Pulmonary artery endothelial cell (primary cell): ENCODE results near the gene KIT. TPM values are rescaled to one million over a fixed set of nuclear protein-coding genes. Genes with fewer than 3 reads are reported as not detected.

Experiments used
- DNase-seq: peaks from one replicate; pipeline ENCODE4 v3.0.0-alpha.2; 2011; ENCODE audit warnings: low read depth, low spot score
- total RNA-seq: library from RNA; depleted of rRNA; stranded (reverse); fragments of >200 nt; gene quantifications from 2 replicates; pipeline ENCODE4 v1.2.3, GENCODE V29; 2014

Gene KIT
- total RNA-seq, 1 donor from 2014 or later = 41.7 TPM

GRCh38 chr4:54700986-54701385 lies 43.2 kb downstream of the KIT start:
- DNase-seq = no peak

GRCh38 chr4:54703182-54703581 lies 45.4 kb downstream of the KIT start:
- no peak for DNase-seq

DNA sequence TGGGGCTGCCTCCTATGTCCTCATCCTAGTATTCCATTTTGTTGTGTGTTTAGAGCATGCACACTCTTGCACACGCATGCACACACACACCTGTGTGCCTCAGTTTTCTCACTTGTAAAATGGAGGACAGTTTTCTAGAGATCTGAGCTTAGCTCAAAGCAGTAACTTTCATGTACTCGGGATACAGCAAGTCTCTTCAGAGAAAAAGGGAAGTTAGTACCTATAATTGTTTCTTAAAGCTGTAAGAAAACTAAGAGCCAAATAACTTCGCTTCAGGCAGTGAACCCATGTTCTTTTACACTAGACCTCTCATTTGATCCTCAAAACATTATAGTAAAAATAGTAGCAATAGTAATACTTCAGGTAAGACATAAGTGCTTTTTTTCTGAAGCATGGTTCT lies 49.6 kb downstream of the KIT start:
- no peak for DNase-seq

GRCh38 chr4:54708339-54709279 lies 50.9 kb downstream of the KIT start:
- no peak for DNase-seq

- DNase-seq = no peak
Measured at GRCh38 chr4:54709400-54709799, 51.6 kb downstream of the KIT start.

GRCh38 chr4:54712206-54712605 lies 54.4 kb downstream of the KIT start:
- DNase-seq = no peak

GRCh38 chr4:54714631-54715030 lies 56.9 kb downstream of the KIT start:
- no peak for DNase-seq

DNA sequence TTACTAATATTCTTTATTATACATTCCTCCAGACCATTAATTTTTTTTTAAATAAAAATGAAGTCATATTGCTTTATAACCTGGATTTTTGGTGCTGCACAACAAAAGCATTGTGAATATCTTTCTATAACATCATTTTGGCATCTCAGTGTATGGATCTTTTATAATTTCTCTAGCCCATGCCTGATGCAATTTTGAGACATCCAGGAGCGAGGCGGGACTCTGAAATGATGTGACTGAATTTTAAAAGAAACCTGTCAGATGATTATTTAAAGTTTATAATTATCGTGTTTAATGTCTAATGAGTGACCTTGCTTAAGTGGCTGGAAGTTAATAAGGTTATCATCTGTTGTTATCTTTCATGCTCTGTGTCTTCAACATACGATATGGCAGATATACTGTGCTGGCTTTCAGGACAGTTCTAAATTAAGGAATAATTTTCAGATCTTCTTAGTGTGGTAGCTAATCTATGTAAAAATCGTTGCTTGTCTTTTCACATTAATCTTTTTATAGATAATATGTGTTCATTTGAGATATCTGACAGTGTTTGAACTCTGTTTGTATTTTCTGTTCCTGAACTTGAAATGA lies 58.8 kb downstream of the KIT start:
- no peak for DNase-seq

- DNase-seq = no peak
Measured at GRCh38 chr4:54717694-54718093, 59.9 kb downstream of the KIT start.

- DNase-seq = no peak
Measured at GRCh38 chr4:54719378-54719777, 61.6 kb downstream of the KIT start.

DNA sequence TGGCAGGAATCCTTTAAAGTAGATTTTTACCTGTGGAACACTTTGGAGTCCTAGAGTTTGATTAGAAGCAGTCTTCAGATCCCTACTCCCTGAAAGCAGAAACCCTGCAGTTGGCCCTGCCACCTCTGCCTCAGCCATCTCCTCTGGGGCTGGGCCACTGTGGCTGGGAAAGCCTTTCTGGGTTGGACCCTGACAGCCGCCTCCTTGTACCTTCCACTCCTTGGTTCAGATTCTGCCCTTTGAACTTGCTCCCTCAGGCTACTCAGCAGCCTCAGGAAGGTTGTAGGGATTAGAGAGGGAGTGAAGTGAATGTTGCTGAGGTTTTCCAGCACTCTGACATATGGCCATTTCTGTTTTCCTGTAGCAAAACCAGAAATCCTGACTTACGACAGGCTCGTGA lies 65.5 kb downstream of the KIT start:
- DNase-seq = no peak

DNA sequence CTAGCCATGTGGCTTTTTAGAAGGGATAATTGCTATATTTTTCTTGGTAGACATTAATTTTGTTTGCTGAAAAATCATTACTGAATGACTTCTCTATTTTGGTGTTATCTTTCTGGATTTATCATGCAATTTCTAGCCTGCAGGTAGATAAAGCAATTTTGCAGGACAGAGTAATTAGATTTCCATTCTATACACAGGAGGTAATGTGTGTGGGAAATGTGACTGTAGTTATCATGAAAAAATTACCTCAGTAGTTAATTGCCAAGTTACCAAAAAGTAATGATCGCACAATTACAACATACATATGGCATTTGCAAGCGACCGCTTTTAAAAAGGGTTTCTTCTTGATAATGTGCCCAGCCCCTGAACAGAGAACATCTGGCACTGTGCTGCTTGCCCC lies 66.1 kb downstream of the KIT start:
- no peak for DNase-seq

DNA sequence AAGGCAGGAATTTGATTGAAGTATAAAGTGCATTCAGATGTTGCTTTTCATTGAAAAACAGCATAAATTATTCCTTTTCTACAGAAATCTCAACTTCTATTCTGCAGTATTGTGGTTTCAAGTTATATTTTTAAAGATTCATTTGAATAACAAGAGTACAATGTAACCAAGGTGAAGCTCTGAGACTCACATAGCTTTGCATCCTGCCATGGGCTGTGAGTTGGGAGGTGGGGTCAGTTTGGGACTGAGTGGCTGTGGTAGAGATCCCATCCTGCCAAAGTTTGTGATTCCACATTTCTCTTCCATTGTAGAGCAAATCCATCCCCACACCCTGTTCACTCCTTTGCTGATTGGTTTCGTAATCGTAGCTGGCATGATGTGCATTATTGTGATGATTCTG lies 69.2 kb downstream of the KIT start:
- no peak for DNase-seq

DNA sequence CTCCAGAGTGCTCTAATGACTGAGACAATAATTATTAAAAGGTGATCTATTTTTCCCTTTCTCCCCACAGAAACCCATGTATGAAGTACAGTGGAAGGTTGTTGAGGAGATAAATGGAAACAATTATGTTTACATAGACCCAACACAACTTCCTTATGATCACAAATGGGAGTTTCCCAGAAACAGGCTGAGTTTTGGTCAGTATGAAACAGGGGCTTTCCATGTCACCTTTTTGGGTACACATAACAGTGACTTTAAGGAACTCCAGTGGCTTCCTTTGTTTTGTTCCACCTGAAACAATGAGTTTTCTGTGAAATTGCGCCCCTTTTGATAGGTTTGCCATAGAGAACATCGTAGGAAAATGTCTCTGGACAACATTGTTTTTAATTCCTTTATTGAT lies 69.6 kb downstream of the KIT start:
- no peak for DNase-seq

GRCh38 chr4:54728368-54728767 lies 70.6 kb downstream of the KIT start:
- DNase-seq = no peak

DNA sequence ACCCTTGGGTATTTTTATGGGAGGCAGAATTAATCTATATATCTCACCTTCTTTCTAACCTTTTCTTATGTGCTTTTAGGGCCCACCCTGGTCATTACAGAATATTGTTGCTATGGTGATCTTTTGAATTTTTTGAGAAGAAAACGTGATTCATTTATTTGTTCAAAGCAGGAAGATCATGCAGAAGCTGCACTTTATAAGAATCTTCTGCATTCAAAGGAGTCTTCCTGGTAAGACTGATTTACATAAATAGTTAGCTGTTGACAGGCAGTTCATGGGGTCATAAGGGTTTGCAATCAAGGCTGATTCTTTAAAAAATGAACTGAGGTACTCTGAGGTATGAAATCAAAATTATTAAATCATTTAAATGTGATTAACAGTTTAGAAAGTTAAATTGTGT lies 71.5 kb downstream of the KIT start:
- no peak for DNase-seq

- no peak for DNase-seq
Measured at GRCh38 chr4:54730581-54730980, 72.8 kb downstream of the KIT start.

DNA sequence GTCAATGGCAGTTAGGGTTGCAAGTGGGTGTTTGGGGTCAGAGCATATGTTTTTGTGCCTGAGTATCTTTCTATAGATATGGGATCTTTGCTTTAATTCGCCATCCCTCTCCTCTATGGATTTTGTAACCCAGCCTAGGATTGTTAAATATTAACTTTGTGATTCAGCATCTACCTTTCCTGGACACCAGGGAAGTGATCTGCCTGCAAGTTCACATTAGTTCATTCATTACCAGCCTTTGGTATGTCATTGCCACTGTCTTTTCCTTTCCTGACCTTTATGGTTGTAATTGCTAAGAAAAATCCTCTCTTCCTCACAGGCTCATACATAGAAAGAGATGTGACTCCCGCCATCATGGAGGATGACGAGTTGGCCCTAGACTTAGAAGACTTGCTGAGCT lies 73.8 kb downstream of the KIT start:
- no peak for DNase-seq

GRCh38 chr4:54731976-54732375 lies 74.2 kb downstream of the KIT start:
- no peak for DNase-seq

GRCh38 chr4:54737421-54737820 lies 79.7 kb downstream of the KIT start:
- DNase-seq = no peak

DNA sequence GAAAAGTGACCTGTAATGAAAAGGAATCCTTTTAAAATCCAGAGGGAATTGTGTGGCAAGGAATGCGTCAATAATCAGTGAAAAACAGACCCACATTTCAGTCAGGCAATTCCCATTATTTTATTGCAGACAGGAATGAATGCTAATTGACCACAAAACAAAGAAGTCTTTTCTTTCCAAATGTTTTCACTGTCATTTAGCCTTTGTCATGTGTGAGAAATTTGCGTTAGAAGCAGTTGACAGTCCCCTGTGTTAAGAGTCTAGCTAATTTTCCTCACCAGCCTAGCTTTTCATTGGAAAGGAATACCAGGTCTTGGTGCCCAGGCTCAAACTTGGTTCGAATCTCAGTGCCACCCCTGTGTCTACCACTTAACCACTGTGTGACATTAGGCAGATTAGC lies 83.4 kb downstream of the KIT start:
- DNase-seq = no peak

- DNase-seq = no peak
Measured at GRCh38 chr4:54742636-54743399, 85.1 kb downstream of the KIT start.
